ENCODE results near the gene CNGA1.
"Not testable (repeated sequence)": the region's sequence is repeated elsewhere in the genome, so short reads cannot be mapped to it uniquely, and the experiment has no call there.

Gene CNGA1

DNA sequence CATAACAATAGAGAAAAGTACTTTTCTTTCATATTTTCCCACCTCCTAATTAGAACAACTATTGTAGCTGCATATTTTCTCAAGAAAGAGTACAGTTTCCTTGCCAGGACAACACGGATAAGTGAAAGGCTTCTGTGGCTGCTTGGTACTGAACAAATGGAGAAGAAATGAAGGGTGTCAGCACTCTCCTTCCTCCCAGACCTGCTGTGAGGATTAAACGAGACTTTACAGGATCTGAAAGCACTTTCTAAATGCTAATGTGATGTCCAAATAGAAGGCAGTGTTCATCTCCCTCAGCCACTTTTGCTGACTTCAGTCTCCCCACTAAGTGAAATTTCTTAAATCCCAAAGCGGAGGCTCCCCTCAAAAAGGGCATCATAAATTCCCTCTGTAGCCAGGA is 14.0 kb upstream of the CNGA1 start:
- ATAC-seq (no peak), DNase-seq (no peak)

DNA sequence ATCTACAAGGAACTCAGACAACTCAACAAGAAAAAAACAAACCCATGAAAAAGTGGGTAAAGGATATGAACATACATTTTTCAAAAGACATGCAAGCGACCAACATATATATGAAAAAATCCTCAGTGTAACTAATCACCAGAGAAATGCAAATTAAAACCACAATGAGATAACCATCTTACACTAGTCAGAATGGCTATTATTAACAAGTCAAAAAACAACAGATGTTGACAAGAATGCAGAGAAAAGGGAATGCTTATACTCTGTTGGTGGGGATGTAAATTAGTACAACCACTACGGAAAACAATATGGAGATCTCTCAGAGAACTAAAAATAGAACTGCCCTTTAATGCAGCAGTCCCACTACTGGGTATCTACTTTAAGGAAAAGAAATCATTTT is 12.2 kb upstream of the CNGA1 start:
- DNase-seq (no peak), ATAC-seq (no peak)

DNA sequence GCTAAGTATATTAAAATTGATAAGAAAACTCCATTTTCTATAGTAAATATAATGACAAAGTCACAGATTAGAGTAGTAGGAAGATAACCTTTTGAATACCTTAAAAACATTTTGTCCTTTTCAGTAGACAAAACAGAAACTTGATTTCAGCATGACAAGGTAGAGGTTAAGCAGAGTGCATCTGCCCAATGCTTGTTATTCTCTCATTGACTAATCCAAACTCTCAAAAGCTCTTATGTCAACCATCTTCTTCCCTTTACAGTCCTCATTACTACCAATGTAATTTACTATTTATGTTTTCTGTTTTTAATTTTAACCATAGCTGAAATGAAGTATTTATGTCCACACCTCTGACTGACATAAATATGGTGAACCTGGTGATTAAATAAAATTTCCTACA is 11.2 kb upstream of the CNGA1 start:
- ATAC-seq: peak; percentile 72
- no peak for DNase-seq

DNA sequence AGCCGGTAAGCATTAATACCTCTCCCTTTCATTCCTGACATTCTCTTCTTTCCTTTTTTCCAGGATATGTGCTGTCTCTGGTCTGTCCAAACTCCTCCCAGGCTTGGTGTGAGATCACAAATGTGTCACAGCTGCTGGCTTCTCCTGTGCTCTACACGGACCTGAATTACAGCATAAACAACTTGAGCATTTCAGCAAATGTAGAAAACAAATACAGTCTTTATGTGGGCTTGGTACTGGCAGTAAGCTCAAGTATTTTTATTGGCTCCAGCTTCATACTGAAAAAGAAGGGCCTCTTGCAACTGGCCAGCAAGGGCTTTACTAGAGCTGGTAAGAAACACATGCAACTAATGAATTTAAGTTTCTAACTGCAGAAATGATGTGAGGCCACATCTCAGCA is 8.5 kb upstream of the CNGA1 start:
- no peak for DNase-seq
- ATAC-seq: no peak

DNA sequence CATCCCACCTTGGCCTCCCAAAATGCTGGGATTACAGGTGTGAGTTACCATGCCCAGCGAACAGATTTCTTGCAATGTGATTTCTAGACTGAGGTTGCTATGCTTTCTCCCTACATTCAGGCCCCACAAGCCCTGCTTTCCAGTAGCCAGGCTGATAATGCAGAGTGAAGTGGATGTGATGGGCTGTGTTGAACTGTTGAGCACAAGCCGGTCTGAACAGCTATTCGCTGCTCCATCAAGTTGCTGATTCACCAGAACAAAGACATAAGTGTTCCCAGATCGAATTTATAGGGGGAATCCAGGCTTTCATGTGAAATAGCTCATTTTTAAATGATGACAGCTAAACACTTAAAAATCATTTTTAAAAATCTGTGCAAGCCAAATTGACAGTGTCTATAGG is 8.0 kb upstream of the CNGA1 start:
- DNase-seq (no peak), ATAC-seq (no peak)

DNA sequence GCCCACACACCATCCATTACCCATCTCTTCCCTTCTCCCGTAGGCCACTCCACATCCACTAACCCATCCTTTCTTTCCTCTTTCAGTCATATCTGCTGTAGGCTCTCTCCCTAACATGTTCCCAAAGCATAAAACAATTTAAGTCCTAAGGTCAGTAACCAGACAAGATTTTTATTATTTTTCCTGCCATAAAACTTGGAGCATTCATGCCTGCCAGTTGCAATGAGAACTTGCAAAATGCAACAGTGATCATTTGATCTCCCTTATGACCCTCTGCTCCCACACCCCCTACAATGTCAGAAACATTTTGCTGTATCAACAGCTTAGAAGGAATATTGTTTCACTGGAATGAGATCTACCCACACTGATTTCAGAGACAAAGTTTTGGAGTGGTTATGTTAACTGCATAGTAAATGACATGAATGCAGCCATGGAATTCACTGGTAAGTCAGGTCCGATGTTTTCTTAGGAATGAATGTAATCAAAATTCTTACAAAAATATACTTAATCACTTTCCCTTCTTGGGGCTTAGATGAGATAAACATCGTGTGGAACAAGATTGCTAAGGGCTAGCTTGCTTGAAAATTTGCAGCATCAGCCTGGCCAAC is 5.8 kb upstream of the CNGA1 start:
- DNase-seq (no peak), ATAC-seq (no peak)

DNA sequence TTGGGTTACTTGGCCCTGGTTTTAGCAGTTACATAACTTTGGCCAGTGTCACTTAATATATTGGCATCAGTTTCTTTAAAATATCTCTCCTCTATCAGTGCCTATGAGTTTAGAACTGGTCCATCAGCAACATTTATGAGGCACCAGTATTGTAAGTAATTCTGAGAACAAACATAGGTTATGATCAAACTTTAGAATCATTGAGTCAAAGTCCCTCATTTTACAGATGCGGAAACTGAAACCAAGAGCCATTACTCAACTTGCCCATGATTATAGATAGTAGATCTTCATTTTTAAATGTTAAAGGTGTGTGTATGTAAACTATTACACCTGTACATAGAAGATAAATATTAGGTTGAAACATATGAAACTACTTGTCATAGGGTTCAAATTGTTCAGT is 4.6 kb upstream of the CNGA1 start:
- peak; percentile 24 for ATAC-seq
- no peak for DNase-seq

DNA sequence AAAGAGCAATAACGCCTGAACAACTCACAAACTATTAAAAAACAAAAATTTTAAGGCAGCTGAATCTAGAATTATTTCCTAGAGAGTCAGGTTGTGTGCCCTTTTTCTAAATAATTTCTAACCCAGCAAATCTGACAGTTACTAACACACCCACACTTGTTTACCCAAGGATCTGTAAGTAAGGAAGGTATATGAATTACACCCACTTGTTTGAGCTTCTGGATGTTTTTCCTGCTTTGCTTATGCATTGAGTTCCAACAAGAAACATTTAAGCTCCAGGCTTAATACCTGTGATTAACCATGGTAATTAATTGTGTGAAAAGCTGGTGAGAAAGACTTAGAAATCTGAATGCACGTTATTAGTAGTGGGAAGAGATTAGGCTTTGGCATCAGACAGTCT is 1.6 kb upstream of the CNGA1 start:
- DNase-seq (no peak), ATAC-seq (no peak)

DNA sequence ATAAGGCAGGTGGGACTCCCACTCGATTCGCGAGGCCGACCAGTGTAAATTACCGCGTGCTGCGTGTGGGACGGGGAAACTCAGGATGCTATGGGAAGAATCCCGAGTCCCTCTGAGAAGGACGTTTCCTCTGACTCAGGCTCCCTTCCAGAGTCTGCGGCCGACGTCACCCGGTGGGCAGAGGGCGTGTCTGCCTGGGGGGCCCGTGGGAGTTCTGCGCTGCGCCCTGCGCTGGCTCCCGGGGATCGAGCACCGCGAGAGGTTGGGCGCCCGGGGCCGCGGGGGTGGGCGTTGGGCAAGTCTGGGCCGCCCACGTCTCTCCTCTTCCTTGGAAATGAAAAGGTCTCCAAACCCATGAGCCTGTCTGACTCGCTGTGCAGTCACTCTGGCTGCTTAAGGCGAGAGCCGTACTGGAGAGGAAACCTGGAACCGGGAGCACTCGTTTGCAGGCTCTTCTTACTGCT is 659 bp upstream of the CNGA1 start:
- DNase-seq: peak; percentile 74
- peak; percentile 65 for ATAC-seq

DNA sequence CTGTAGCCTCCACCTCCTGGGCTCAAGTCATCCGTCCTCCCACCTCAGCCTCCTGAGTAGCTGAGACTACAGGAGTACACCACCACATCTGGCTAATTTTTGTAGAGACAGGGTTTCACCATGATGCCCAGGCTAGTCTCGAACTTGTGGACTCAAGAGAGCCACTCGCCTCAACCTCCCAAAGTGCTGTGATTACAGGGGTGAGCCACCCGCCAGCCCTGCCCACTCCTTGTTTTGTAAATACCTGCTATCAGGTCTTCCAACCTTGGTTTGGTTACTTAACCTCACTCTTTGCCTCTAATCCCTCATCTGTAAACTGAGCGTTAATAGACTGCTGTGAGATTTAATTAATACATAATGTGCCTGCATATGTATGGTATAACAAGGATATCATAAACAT is 803 bp downstream of the CNGA1 start:
- no peak for DNase-seq
- no peak for ATAC-seq

DNA sequence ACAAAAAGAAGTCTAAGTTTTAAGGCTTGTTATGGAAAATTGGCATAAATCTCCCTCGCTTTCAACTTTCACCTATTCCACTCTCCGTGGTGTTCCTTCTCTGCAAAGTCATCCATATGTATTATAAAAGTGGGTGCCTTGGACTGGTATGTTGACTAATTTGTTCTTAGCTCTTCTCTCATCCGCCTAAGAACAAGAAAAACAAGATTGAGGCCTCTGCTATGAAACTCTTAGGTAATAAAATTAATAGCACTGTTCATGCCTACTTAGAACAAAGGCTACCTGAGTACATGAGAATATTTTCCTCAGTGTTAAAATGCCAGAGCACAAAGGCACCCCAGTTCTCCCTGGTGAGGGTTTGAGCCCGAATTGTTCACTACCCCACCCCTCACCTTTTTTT is 1.3 kb downstream of the CNGA1 start:
- no peak for ATAC-seq
- DNase-seq: no peak

DNA sequence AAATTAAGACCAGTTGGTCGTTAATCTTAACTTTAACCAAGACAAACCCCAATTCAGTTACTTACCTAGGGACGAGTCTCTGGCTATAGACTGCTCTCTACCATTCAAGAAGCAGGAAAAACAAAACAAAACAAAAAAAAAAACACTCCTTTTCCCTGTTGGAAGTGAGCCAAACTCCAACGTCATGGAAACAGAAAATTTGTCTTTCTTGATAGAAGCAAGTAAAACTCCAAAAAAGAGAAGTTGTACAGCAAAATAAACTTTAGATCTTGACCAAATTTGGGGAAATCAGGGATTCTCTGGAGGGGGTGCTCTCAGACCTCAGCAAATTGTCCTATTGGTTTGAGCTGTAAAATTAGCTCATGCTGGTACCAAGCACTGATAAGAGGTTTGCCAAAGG is 3.7 kb downstream of the CNGA1 start:
- DNase-seq (no peak), ATAC-seq (no peak)

DNA sequence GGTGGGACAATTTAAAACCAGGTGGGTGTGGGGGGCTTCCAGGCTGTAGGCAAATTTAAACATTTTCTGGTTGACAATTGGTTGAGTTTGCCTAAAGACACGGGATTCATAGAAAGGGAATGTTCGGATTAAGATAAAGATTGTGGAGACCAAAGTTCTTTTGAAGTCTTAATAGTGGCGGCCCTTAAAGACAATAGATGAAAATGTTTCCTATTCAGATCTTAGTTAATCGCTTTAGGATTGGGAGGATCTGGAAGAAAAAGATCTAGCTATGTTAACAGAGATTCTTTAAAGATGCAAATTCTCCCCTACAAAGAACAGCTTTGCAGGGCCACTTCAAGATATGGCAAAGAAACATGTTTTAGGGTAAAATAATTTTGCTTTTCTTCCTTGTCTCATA is 4.8 kb downstream of the CNGA1 start:
- no peak for ATAC-seq
- DNase-seq: no peak

DNA sequence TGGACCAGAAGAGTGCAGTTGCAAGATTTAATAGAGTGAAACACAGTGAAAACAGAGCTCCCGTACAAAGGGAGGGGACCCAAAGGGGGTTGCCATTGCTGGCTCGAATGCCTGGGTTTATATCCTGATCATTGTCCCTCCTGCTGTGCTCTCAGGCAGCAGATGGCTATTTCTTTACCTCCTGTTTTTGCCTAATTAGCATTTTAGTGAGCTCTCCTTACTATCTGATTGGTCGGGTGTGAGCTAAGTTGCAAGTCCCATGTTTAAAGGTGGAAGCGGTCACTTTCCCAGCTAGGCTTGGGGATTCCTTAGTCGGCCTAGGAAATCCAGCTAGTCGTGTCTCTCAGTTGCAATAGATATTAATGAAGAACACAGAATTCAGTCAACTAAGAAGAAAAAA is 5.6 kb downstream of the CNGA1 start:
- ATAC-seq, DNase-seq: not testable (repeated sequence)

DNA sequence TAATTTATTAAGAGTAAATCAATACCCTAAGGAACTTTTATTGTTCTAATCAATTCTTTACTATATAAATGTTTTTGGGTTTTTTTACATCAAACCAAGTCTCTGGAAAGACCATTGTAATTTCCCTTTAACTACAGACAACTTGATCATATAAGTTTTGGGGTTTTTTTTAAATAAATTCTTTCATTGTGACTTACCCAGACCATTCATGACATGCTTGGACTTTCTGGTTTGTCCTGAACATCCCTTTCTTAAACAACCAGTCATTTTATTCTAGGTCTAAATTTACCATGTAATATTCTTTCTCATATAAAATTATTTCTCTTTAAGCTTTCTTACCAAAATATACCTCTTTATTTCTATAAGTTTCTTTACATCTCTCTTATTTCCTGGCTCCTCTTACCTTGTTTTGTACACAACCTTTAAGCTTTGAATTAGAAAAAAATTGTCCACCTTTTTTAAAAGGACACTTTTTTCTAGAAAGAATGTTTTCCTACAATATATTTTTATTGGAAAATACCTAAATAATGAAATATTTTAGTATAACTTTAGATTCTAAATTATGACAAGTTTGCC is 8.4 kb downstream of the CNGA1 start:
- ATAC-seq: no peak
- DNase-seq: no peak

DNA sequence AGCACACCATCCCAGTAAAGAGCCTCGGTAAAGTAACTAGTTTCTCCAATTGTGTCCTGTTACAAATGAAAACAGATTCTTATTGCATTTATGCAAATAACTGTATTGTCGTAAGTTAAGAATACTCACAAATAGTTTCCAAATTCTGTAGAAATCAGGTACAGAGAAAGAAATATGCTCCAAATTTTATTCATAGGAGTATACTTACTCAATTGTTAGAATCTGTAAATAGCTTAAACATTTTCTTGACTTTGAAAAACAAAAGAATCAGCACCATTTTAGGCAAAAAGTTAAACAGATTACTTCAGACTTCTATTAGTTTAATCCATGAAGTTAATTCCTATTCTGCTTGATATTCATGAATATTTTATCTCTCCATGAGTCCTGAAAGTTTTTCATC is 10.7 kb downstream of the CNGA1 start:
- ATAC-seq: no peak
- DNase-seq: no peak

DNA sequence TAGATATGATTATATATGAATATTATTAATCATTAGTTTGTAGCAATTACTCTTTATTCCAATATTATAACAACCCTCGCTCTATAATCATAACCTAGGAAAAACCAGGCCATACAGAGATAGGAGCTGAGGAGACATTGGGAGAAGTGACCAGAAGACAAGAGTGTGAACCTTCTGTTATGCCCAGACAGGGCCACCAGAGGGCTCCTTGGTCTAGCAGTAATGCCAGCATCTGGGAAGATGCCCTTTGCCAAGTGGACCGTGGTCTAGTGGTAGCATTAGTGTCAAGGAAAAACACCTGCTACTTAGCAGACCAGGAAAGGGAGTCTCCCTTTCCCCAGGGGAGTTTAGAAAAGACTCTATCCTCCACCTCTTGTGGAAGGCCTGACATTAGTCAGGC is 12.9 kb downstream of the CNGA1 start:
- ATAC-seq: not testable (repeated sequence)
- peak; percentile 39 for DNase-seq

DNA sequence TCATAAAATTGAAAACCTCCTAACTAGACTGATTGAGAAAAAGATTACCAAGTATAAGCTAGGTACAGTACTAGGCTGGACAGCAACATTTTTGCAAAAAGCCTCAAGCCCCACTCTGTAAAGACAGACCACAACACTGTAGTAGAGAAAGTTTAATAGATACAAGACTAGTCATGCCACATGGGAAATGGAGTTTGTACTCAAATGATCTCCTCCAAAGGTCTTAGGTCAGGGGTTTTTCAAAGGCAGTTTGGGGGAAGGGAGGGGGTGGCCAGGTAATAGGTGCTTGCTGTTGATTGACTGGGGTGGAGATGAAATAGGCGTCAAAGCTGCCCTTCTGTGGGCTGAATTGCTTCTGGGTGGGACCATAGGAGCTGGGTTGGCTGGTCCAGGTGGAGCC is 14.2 kb downstream of the CNGA1 start:
- ATAC-seq: no peak
- DNase-seq: no peak

DNA sequence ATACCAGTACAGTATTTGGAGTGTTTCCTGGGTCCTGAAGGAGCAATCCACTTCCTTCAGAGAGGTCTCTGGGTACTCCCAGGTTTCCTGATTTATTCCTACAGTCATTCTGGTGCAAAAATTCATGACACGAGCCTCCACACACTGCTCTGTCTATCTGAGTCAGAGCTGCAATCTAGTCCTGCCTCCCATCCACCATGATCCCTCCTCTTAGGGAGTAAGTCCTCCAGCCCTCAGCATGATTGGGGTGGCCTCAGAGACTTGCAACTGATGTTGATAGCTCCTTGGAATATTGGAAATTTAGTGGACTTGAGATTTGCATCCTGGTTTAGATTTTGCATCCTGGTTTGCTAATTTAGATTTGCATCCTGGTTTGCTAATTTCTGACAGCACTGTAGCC is 20.5 kb downstream of the CNGA1 start:
- DNase-seq (no peak), ATAC-seq (no peak)

DNA sequence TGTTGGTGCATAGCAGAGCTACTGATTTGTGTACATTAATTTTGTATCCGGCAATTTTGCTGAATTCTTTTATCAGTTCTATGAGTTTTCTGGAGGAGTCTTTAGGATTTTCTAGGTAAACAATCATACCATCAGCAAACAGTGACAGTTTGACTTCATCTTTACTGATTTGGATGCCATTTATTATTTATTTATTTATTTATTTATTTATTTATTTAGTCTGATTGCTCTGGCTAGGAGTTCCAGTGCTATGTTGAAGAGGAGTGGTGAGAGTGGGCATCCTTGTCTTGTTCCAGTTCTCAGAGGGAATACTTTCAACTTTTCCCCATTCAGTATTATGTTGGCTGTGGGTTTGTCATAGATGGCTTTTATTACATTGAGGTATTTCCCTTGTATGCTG is 24.0 kb downstream of the CNGA1 start:
- not testable (repeated sequence) for DNase-seq, ATAC-seq

DNA sequence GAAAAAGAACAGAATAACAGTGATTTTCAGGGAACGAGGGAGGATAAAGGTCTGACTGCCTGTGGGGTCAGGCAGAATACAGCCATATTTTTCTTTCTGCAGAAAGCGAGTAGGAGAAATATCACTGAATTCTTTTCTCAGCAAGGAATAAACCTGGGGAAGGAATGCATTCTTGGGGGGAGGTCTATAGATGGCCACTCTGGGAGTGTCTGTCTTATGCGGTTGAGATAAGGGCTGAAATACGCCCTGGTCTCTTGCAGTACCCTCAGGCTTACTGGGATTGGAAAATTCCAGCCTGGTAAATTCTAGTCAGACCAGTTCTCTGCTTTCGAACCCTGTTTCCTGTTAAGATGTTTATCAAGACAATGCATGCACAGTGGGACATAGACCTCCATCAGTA is 26.3 kb downstream of the CNGA1 start:
- ATAC-seq (no peak), DNase-seq (no peak)

DNA sequence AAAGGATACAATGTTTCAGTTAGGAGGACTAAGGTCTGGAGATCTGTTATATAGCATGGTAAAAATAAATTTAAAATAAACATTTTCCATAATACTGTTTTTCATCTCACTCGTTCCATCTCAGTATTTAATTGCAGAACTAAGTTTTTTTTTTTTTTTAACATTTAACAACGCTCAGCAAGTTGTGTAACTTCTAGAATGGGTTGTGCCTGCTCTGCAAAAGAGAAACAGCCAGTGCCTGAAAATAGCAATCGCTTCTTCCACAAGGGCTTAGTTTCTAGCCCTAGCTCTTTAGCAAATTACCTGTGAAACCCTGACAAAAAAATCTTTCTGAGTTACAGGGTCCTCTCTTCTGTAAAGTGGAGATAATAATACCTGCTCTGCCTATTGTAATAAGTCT is 41.9 kb downstream of the CNGA1 start:
- ATAC-seq (no peak), DNase-seq (no peak)

DNA sequence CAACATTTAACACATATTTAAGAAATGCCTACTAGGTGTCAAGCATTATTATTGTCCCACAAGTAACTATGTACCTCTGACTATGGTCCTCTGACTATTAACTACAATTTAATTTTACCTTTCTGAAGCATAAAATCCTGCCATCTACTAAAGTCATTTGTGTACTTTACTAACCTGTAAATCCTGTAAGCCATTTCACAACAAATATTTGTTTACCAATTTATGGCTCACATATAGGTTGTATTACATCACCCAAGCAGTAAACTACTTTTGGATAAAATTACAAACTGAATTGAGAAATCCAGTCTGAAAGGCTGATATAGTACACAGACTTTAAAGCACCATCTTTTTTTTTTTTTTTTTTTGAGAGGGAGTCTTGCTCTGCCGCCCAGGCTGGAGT is 43.8 kb downstream of the CNGA1 start:
- DNase-seq (no peak), ATAC-seq (no peak)

DNA sequence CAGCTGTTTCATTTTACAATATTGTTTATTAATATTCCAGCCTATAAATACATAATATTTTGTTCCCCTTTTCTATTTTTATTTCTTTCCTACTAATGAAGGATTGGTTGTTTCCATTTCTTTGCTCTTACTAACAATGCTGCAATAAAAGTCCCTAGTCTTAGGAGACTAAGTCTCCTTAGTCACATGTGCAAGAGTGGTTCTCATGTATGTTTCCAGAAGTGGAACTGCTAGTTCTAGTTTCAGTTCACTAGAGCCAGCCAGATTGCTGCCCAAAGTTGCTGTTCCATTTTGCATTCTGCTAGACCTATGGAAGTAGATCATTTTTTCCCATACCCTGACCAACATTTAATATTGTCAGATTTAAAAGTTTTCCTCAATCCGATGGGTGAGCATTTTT is 44.3 kb downstream of the CNGA1 start:
- no peak for ATAC-seq
- no peak for DNase-seq

DNA sequence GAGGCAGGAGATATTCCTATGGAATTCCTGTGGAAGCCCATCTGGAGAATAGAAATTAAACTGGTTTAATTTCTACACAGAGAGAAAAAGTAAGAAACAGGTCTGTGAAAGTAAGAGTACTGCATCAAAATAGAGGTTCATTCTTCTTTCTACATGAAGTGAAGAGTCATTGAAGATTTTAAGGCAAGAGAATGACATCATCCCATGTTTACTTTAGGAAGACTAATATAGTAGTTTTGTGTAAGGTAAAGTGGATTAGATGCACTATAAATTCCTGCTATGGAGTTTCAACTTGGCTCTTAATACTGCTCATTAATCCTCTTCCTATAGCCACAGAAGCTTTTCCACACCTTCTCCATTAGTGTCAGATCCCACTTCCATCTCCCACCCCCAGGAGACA is 47.6 kb downstream of the CNGA1 start:
- DNase-seq (no peak), ATAC-seq (no peak)

Measured in stimulated activated naive CD8-positive, alpha-beta T cell treated with anti-CD3 and anti-CD28 coated beads, Interleukin-15, Interleukin-2, amounts not matched to agents 100 U/mL and 50 U/mL, for 24 hours (primary cell).